BLaER1 (cell line): ENCODE data around the gene NAALADL2.
"Not testable (repeated sequence)": the region's sequence is repeated elsewhere in the genome, so short reads cannot be mapped to it uniquely, and the experiment has no call there.

Experiments
- H3K27ac ChIP-seq: shearing (Covaris generic); formaldehyde crosslinking; 2 replicates; pipeline ENCODE4 v1.8.1; 2022
- H3K27me3 ChIP-seq: shearing (Covaris generic); formaldehyde crosslinking; 2 replicates; pipeline ENCODE4 v1.8.1; 2022
- H3K36me3 ChIP-seq: shearing (Covaris generic); formaldehyde crosslinking; 2 replicates; pipeline ENCODE4 v1.8.1; 2022
- H3K4me1 ChIP-seq: shearing (Covaris generic); formaldehyde crosslinking; 2 replicates; pipeline ENCODE4 v1.8.1; 2022
- H3K4me2 ChIP-seq: shearing (Covaris generic); formaldehyde crosslinking; 2 replicates; pipeline ENCODE4 v1.8.1; 2022
- H3K4me3 ChIP-seq: shearing (Covaris generic); formaldehyde crosslinking; 2 replicates; pipeline ENCODE4 v1.8.1; 2022
- H3K9ac ChIP-seq: shearing (Covaris generic); formaldehyde crosslinking; 2 replicates; pipeline ENCODE4 v1.8.1; 2022
- H3K9me3 ChIP-seq: shearing (Covaris generic); formaldehyde crosslinking; 2 replicates; pipeline ENCODE4 v1.8.1; 2022
- H4K20me1 ChIP-seq: shearing (Covaris generic); formaldehyde crosslinking; 2 replicates; pipeline ENCODE4 v1.8.1; 2022
- Cebpa-rat ChIP-seq: shearing (Covaris generic); IDR thresholded peaks from 2 replicates; pipeline ENCODE4 v1.8.1; 2022

Gene NAALADL2

GRCh38 chr3:175777495-175777894 lies 918.4 kb downstream of the NAALADL2 start:
- Histone ChIP-seq H3K9ac (no peak overlapping the region), H3K36me3 (no peaks in the 10 kb centered on the region), H3K9me3 (peaks cover 2% of the 10 kb centered on the region), H3K4me3 (no peak overlapping the region), H3K27ac (no peak overlapping the region), H3K4me2 (no peak overlapping the region), H3K4me1 (peaks cover 12% of the 10 kb centered on the region), H4K20me1 (no peaks in the 10 kb centered on the region), H3K27me3 (no peaks in the 10 kb centered on the region)
- no peak for TF ChIP-seq Cebpa-rat

GRCh38 chr3:175777965-175778364 lies 918.8 kb downstream of the NAALADL2 start:
- H3K9me3 ChIP-seq, result no peaks in the 10 kb centered on the region

GRCh38 chr3:175778994-175779393 lies 919.9 kb downstream of the NAALADL2 start:
- H3K9ac ChIP-seq, result no peak overlapping the region
- no peaks in the 10 kb centered on the region for H4K20me1 ChIP-seq
- H3K27me3 ChIP-seq, result no peaks in the 10 kb centered on the region
- H3K27ac ChIP-seq, result no peak overlapping the region
- H3K4me1 ChIP-seq, result peaks cover 12% of the 10 kb centered on the region
- H3K4me3 ChIP-seq, result no peak overlapping the region
- no peaks in the 10 kb centered on the region for H3K36me3 ChIP-seq
- H3K4me2 ChIP-seq, result no peak overlapping the region
- no peak for TF ChIP-seq Cebpa-rat
- H3K9me3 ChIP-seq, result no peaks in the 10 kb centered on the region

More at GRCh38 chr3:175777965-175778364, 918.8 kb downstream of the NAALADL2 start:
- Histone ChIP-seq H3K4me2 (no peak overlapping the region), H3K9ac (no peak overlapping the region), H3K4me1 (peaks cover 12% of the 10 kb centered on the region), H4K20me1 (no peaks in the 10 kb centered on the region), H3K27me3 (no peaks in the 10 kb centered on the region), H3K27ac (no peak overlapping the region), H3K36me3 (no peaks in the 10 kb centered on the region), H3K4me3 (no peak overlapping the region)
- TF ChIP-seq Cebpa-rat, result no peak

- not testable (repeated sequence) for H4K20me1 ChIP-seq, H3K4me3 ChIP-seq, H3K27ac ChIP-seq, H3K27me3 ChIP-seq, H3K9me3 ChIP-seq, H3K9ac ChIP-seq, H3K4me2 ChIP-seq, H3K4me1 ChIP-seq, H3K36me3 ChIP-seq
These were observed 928.0 kb downstream of the NAALADL2 start for GRCh38 chr3:175787109-175787508.

DNA sequence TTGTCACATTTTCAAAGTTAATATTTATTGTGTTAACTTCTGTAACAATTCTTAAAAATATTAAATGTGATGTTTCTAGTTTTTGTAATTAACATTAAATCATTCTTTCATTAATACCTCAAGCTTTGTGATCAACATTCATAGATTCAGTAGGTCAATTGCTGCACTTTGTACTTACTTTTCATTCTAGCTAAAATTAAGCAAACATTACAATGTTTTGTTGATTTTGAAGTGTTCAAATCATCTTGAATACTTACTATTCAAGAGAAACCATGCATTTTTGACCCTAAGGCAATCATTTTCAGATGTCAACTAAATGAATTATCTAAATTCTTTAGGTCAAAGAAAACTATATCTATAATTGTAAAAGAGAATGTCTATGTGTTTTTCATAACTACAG lies 933.1 kb downstream of the NAALADL2 start:
- H3K36me3 ChIP-seq, result no peaks in the 10 kb centered on the region
- H3K4me3 ChIP-seq, result no peak overlapping the region
- H3K9ac ChIP-seq, result no peak overlapping the region
- TF ChIP-seq Cebpa-rat, result no peak
- no peak overlapping the region for H3K4me2 ChIP-seq
- H3K9me3 ChIP-seq, result peaks cover 7% of the 10 kb centered on the region; the same call in 1 of the 2 replicates
- no peaks in the 10 kb centered on the region for H3K27me3 ChIP-seq
- no peaks in the 10 kb centered on the region for H3K4me1 ChIP-seq
- H4K20me1 ChIP-seq, result no peaks in the 10 kb centered on the region
- no peak overlapping the region for H3K27ac ChIP-seq

- no peak overlapping the region for H3K9ac ChIP-seq
- TF ChIP-seq Cebpa-rat, result no peak
- no peak overlapping the region for H3K27ac ChIP-seq
- H4K20me1 ChIP-seq, result no peaks in the 10 kb centered on the region
- H3K4me2 ChIP-seq, result no peak overlapping the region
- H3K4me3 ChIP-seq, result no peak overlapping the region
- H3K27me3 ChIP-seq, result no peaks in the 10 kb centered on the region
- no peaks in the 10 kb centered on the region for H3K36me3 ChIP-seq
- no peaks in the 10 kb centered on the region for H3K4me1 ChIP-seq
- peaks cover 7% of the 10 kb centered on the region; the same call in 1 of the 2 replicates for H3K9me3 ChIP-seq
These were observed 939.2 kb downstream of the NAALADL2 start for GRCh38 chr3:175798326-175798725.

DNA sequence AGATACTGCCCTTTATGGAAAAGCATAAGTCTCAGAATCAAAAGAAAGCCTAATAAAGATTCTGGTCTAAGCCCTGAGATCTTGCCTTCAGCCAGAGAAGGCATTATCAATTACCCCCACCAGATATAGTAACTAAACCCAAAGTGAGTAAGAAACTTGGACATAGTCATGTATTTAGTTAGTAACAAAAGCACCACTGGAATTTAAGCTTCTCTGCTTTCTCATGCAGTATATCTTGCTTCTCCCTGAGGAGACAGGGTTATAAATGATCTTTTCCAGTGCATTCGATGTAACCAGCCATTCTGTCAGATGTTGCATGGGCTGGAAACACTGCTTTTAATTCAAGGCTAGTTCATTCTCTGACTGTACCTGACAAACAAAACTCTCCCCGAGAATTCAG lies 946.7 kb downstream of the NAALADL2 start:
- no peaks in the 10 kb centered on the region for H3K9me3 ChIP-seq
- TF ChIP-seq Cebpa-rat, result no peak
- H3K36me3 ChIP-seq, result no peaks in the 10 kb centered on the region
- no peak overlapping the region for H3K4me3 ChIP-seq
- no peaks in the 10 kb centered on the region for H3K4me1 ChIP-seq
- H3K27ac ChIP-seq, result no peak overlapping the region
- H3K4me2 ChIP-seq, result no peak overlapping the region
- no peak overlapping the region for H3K9ac ChIP-seq
- H3K27me3 ChIP-seq, result no peaks in the 10 kb centered on the region
- no peaks in the 10 kb centered on the region for H4K20me1 ChIP-seq

- Histone ChIP-seq H3K9ac (no peak overlapping the region), H3K27me3 (no peaks in the 10 kb centered on the region), H3K4me2 (no peak overlapping the region), H3K36me3 (no peaks in the 10 kb centered on the region), H3K9me3 (no peaks in the 10 kb centered on the region), H3K4me3 (no peak overlapping the region), H3K27ac (no peak overlapping the region), H4K20me1 (no peaks in the 10 kb centered on the region), H3K4me1 (no peaks in the 10 kb centered on the region)
- no peak for TF ChIP-seq Cebpa-rat
These were observed 948.0 kb downstream of the NAALADL2 start for GRCh38 chr3:175807175-175807574.

DNA sequence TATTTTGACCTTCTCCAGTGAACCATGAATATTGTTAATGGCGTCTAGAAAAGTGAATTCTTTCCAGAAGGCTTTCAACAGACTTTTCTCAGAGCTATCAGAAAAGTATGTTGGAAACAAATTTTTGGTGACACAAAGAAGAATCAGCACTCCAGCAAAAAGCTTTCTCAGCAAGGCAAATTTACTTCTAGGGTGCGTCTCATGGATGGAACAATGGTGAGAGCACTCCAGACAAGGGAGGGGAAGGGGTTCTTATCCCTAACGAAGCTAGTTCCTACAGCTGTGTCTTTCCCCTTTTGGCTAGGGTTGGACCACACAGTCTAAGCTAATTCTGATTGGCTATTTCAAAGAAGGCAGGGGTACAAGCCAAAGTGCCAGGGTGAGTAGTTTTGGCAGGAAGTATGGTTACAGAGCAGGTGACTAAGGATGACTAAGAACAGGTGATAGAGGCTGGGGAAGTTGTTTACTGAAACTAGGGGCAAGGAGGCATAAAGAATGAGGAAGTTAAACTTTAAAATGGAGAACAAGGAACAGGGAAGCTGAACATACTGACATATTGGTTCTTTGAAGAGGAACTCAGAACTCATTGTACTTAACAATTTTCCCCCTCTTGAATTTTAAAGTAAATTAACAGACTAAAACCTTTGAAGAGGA lies 959.8 kb downstream of the NAALADL2 start:
- Histone ChIP-seq H3K4me1 (no peaks in the 10 kb centered on the region), H3K9me3 (peaks cover 58% of the 10 kb centered on the region), H3K27me3 (no peaks in the 10 kb centered on the region), H3K4me2 (no peak overlapping the region), H3K27ac (no peak overlapping the region), H4K20me1 (no peaks in the 10 kb centered on the region), H3K9ac (no peak overlapping the region), H3K36me3 (no peaks in the 10 kb centered on the region), H3K4me3 (no peak overlapping the region)
- no peak for TF ChIP-seq Cebpa-rat

GRCh38 chr3:175822766-175823491 lies 963.8 kb downstream of the NAALADL2 start:
- peaks cover 35% of the 10 kb centered on the region for H3K9me3 ChIP-seq
- not testable (repeated sequence) for H3K36me3 ChIP-seq, H3K9ac ChIP-seq, H3K4me1 ChIP-seq, H3K27me3 ChIP-seq, H3K4me3 ChIP-seq, H3K4me2 ChIP-seq, H3K27ac ChIP-seq, H4K20me1 ChIP-seq

GRCh38 chr3:175825016-175825580 lies 966.0 kb downstream of the NAALADL2 start:
- H3K4me2 ChIP-seq, H3K9ac ChIP-seq, H4K20me1 ChIP-seq, H3K36me3 ChIP-seq, H3K4me1 ChIP-seq, H3K27me3 ChIP-seq, H3K4me3 ChIP-seq, H3K27ac ChIP-seq: not testable (repeated sequence)
- peaks cover 13% of the 10 kb centered on the region for H3K9me3 ChIP-seq
